GM19395 (cell line): ENCODE measurements around the gene ZFP36L1.
"Not testable (repeated sequence)": the region's sequence is repeated elsewhere in the genome, so short reads cannot be mapped to it uniquely, and the experiment has no call there.

ENCODE experiments used
- ATAC-seq: cut with Tn5 transposase; IDR thresholded peaks from one replicate; pipeline ENCODE4 v1.9.1; 2021; ENCODE audit warnings: mild to moderate bottlenecking, moderate library complexity; ENCODE audit not compliant: unreplicated experiment

ZFP36L1 gene

DNA sequence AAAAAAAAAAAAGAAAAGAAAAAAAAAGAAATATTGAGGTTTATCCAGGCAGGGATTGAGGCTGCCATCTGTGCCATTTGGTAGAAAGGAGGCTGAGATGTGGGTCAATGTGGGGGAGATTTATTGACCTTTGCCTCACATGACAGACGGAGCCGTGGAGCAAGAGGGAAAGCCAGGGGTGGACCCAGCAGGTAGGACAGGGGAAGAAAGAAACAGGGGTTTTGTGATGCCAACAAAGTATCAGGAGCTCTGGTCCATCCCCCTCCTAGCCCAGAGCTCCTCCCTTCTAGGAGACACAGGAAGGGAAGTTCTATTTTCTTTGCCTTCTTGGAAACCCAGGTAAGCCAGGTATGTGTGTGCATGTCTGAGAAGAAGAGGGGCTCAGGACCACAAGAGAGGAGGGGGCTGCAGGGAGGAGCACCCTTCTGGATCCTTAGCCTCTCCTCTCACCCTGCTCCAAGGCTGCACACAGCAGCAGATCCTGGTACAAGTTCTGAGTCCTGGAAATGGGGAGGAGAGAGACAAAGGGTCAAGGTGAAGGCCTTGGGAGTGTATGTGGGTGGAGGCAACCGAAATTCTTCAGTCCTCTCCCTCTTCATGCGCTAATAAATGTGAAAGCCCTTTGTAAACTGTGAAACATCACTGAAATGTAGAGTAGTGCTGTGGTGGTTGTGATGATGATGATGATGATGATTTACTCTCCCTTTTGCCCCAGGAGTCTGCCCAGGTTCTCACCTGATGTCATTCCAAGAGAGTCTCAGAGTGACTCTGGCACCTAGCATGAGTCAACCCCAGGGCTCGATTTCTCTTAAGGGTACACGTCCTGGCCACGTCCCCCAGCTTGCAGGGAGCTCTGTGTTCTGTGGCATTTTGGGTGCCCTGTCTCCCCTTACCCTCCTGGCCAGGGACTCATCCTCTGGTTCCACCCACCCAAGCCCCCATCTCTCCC lies 26.3 kb downstream of the ZFP36L1 start:
- no peak for ATAC-seq

- not testable (repeated sequence) for ATAC-seq
These were observed 29.0 kb downstream of the ZFP36L1 start for GRCh38 chr14:68763843-68764242.

DNA sequence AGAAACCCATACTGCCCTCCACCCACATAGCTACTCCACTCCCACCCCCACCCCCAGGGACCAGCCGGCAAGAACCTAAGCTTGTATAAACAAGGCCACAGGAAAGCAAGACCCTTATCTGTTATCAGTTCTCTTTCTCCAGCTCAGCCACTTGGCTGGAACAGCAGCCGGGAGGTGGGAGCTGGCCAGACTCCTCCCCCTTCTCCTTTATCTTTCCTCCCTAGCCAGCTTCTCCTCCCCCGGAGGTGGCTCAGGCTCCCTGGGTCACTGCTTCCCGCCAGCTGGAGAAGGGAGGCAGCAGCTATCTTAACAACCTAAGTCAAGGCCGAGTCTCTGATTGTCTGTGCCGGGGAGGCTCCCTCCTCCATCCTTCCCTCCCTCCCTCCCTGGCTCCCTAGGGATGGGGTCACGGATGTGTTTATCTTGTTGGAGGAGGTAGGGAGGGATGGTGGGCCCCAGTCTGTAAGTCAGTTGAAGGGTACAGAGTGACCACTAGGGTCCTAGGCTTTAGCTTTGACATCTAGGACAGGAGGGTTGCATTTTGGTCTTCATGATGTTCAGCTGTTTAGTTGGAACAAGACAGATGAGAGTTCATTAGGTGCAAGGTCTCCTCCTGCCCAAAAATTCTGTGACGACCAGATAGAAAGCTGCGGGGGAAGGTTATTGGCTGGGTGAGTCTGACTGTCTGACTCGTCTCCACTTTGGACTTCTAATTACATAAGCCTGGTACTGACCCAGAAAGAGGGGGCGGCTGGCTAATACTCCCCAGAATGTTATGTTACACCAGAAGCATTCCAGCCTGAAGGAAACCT lies 29.7 kb downstream of the ZFP36L1 start:
- no peak for ATAC-seq

- no peak for ATAC-seq
These were observed 31.5 kb downstream of the ZFP36L1 start for GRCh38 chr14:68761391-68761790.

GRCh38 chr14:68760761-68761160 lies 32.1 kb downstream of the ZFP36L1 start:
- no peak for ATAC-seq

DNA sequence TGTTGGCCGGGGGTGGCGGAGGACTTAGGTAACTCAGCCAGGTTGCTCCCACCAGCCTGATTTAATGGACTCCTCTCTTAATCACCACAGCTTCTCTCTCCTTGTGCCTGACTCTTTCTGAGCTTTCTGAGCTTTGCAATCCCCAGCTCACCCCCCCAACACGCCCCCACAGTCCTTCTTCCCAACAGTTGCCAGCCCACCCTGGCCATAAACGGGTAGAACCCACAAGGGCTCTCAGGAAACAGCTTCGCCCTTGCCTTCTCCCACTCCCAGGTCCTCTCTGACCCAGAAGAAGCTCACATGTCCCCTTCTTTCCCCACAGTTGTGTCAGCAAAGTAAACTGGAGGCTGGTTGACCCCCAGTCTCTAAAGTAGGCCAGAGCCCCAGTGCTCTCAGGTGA lies 32.9 kb downstream of the ZFP36L1 start:
- no peak for ATAC-seq

DNA sequence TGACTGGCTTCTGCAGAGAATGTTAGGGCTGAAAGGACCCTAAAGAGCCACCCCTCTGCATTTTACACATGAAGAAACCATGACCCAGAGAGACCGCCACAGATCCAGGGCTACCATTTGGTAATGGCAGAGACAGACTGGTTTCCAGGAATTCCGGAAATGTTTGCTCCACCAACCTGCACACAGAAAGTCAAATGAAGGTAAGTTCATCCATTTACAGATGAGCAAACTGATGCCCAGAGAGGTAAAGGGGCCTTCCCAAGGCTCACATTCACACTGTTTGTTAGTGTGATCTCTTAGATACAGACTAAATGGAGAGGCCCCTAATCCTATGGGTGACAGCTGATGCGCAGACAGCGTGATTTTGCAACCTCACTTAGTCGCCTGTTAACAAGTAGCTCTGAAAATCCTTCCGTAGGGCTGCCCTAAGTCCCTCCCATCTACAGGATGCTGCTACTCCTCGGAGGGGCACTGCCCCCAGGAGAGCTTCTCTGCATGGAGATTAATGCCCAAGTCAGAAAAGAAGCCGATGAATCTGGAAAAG lies 33.8 kb downstream of the ZFP36L1 start:
- ATAC-seq = no peak

GRCh38 chr14:68758301-68758700 lies 34.6 kb downstream of the ZFP36L1 start:
- ATAC-seq = no peak

- ATAC-seq = no peak
These were observed 35.2 kb downstream of the ZFP36L1 start for GRCh38 chr14:68757618-68758081.

DNA sequence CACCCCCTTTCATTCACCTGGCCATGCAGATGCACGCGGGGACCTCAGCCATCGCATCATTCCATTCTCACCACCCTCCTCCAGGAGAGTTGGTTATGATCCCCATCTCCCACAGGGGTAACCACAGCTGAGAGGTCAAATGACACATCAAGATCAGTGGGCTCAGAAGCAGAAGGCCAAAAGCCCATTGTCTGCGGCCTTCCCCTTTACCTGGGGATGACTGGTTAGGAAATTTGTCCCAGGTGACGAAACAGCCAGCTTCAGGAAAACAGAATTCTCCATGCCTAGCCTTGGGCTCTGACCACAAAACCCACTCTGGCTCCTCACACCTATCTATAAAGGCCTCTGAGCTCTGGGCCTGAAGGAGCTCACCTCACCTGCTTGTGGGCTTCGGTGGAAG lies 36.1 kb downstream of the ZFP36L1 start:
- no peak for ATAC-seq

- no peak for ATAC-seq
These were observed 36.8 kb downstream of the ZFP36L1 start for GRCh38 chr14:68756000-68756481.

DNA sequence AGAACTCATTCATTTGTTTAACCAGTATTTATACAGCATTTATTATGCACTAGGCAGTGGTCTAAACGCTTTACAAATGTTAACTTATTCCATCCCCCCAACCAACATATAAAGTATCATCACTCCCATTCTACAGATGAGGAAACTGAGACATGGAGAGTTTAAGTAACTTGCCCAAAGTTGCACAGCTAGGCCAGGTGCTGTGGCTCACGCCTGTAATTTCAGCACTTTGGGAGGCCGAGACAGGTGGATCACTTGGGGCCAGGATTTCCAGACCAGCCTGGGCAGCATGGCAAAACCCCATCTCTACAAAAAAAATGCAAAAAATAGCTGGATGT lies 37.9 kb downstream of the ZFP36L1 start:
- no peak for ATAC-seq

GRCh38 chr14:68753690-68754089 lies 39.2 kb downstream of the ZFP36L1 start:
- no peak for ATAC-seq

GRCh38 chr14:68752271-68753006 lies 40.4 kb downstream of the ZFP36L1 start:
- no peak for ATAC-seq

DNA sequence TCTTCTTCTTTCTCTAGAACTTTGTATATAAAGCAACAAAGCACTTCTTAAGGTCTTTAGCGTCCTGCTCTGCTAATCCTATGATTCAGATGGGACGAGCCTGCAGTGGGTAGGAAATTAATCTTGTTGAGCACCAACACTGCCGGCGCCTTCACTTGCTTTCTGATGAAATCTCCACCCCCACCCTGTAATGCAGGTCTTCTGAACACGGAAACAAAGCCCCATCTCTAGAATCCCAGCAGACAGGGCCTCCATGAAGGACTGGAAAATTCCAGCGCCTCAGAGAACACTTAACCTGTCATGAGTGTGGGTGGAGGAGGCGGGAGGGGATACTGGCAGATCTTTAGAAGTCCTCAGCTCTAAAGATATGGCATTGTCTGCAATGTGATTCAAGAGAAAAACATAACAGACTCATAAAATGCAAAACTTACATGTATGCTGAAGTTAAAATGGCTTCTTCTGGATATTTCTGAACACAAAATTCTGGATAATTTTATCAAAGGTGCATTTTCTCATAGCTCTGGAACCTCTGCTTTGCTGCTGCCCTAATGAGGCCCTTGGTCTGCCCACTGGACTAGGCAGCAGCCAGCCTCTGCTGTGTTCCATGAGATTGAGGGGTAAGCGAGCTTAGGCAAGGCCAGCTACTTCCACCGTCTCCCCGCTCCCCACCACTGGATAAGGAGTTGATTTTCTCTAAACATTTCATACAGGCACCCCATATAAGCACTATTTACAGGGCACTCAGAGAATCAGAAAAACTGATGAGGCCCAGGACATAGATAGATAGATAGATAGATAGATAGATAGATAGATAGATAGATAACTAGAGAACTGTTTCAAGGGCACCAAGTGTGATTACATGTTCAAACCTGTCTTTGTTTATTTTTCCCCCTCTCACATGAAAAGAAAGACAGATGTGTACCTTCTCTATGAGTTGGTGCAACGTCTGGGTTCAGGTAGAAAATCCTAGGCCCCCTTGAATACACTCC lies 43.1 kb downstream of the ZFP36L1 start:
- ATAC-seq = no peak

DNA sequence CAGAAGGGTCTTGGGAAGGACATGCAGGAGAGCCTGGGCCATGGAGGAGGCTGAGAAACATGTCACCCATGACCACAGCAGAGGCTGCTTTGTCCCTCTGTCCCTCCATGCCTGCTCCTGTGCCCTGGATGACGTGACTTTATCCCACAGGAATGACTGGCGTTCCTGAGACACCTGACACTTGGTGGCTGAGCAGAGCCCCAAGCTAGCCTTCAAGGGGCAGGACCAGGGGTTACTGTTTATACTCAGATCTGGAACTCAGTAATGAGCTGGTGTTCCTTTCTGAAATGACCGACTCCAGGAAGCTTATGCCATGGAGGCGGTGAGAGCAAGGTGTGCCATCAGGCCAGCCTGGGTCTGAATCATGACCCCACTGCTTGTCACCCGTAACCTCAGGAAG lies 44.2 kb downstream of the ZFP36L1 start:
- no peak for ATAC-seq

- ATAC-seq = no peak
These were observed 44.6 kb downstream of the ZFP36L1 start for GRCh38 chr14:68748260-68748659.

DNA sequence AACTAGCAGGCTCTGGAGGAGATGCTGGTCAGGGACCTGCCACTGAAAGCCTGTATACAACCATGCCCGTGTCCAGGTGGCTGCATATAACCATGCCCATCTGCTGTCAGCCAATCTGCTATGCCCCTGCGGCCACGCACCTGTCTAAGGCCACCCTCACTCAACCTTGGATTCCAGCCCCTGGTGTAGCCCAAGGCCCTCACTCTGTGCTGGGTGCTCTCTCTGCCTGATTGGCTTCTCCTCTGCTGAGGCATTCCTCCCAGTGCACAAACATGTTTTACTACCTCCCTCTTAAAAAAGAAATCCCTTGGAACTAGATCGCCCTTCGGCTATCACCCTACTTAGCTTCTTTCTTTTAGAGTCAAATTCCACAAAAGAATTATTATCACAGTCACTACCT lies 45.5 kb downstream of the ZFP36L1 start:
- no peak for ATAC-seq

GRCh38 chr14:68744613-68745012 lies 48.3 kb downstream of the ZFP36L1 start:
- no peak for ATAC-seq
